WERI-Rb-1 (cell line): ENCODE results near the gene TNFRSF4.

Experiments
- DNase-seq: peaks from one replicate; pipeline ENCODE4 v3.0.0-alpha.2; 2020
- H3K27ac ChIP-seq: fragments of 250-450 bp; sonication (Bioruptor Pico); 2 replicates; pipeline ENCODE4 v1.5.1; 2020; ENCODE audit warnings: mild to moderate bottlenecking, moderate library complexity
- H3K27me3 ChIP-seq: fragments of 250-450 bp; sonication (Bioruptor Pico); 2 replicates; pipeline ENCODE4 v1.5.1; 2021; ENCODE audit warnings: mild to moderate bottlenecking, low read depth, moderate library complexity; ENCODE audit not compliant: insufficient read depth, severe bottlenecking
- H3K36me3 ChIP-seq: fragments of 250-450 bp; sonication (Bioruptor Pico); 2 replicates; pipeline ENCODE4 v1.5.1; 2020; ENCODE audit warnings: mild to moderate bottlenecking, moderate library complexity
- H3K4me3 ChIP-seq: 2 replicates; pipeline ENCODE4 v1.5.1; 2011; ENCODE audit warnings: low read depth, mild to moderate bottlenecking, control low read depth, low read length
- H3K9me3 ChIP-seq: fragments of 250-450 bp; sonication (Bioruptor Pico); 2 replicates; pipeline ENCODE4 v1.5.1; 2021; ENCODE audit warnings: mild to moderate bottlenecking, moderate library complexity; ENCODE audit not compliant: severe bottlenecking
- CTCF ChIP-seq: IDR thresholded peaks from 2 replicates; pipeline ENCODE4 v1.5.1; 2011; ENCODE audit warnings: low read depth, mild to moderate bottlenecking, control low read depth, inconsistent platforms, low read length

Gene TNFRSF4

GRCh38 chr1:1239614-1240347 lies 25.8 kb upstream of the TNFRSF4 start:
- DNase-seq = no peak
- Histone ChIP-seq H3K27ac (no peak overlapping the region), H3K27me3 (no peaks in the 10 kb centered on the region), H3K36me3 (peaks cover under 1% of the 10 kb centered on the region; the same call in 1 of the 2 replicates), H3K9me3 (no peaks in the 10 kb centered on the region), H3K4me3 (no peak overlapping the region)
- no peak for TF ChIP-seq CTCF

GRCh38 chr1:1239227-1239613 lies 25.3 kb upstream of the TNFRSF4 start:
- no peaks in the 10 kb centered on the region for H3K27me3 ChIP-seq
- peaks cover 6% of the 10 kb centered on the region; the same call in 1 of the 2 replicates for H3K36me3 ChIP-seq

GRCh38 chr1:1238702-1239178 lies 24.8 kb upstream of the TNFRSF4 start:
- DNase-seq = no peak

More at GRCh38 chr1:1239227-1239613, 25.3 kb upstream of the TNFRSF4 start:
- DNase-seq = no peak
- H3K27ac ChIP-seq = no peak overlapping the region
- no peak overlapping the region for H3K4me3 ChIP-seq
- no peaks in the 10 kb centered on the region for H3K9me3 ChIP-seq
- no peak for TF ChIP-seq CTCF

GRCh38 chr1:1237874-1238701 lies 24.1 kb upstream of the TNFRSF4 start:
- Histone ChIP-seq H3K36me3 (peaks cover 14% of the 10 kb centered on the region), H3K27me3 (no peaks in the 10 kb centered on the region), H3K9me3 (no peaks in the 10 kb centered on the region), H3K4me3 (no peak overlapping the region), H3K27ac (no peak overlapping the region; the same call in 1 of the 2 replicates)
- no peak for DNase-seq
- no peak for TF ChIP-seq CTCF

More at GRCh38 chr1:1238702-1239178, 24.8 kb upstream of the TNFRSF4 start:
- Histone ChIP-seq H3K27me3 (no peaks in the 10 kb centered on the region), H3K36me3 (peaks cover 9% of the 10 kb centered on the region), H3K4me3 (no peak overlapping the region), H3K9me3 (no peaks in the 10 kb centered on the region), H3K27ac (no peak overlapping the region)
- TF ChIP-seq CTCF = no peak

GRCh38 chr1:1236945-1237873 lies 23.3 kb upstream of the TNFRSF4 start:
- H3K9me3 ChIP-seq = no peaks in the 10 kb centered on the region
- no peak overlapping the region; the same call in 1 of the 2 replicates for H3K27ac ChIP-seq
- no peak for DNase-seq
- no peaks in the 10 kb centered on the region for H3K27me3 ChIP-seq
- peaks cover 14% of the 10 kb centered on the region for H3K36me3 ChIP-seq
- TF ChIP-seq CTCF = no peak
- no peak overlapping the region for H3K4me3 ChIP-seq
